Natural killer cell (primary cell): ENCODE results near the gene USP11. TPM values are rescaled to one million over a fixed set of nuclear protein-coding genes. Genes with fewer than 3 reads are reported as not detected.

Experiments
- ATAC-seq, 3 donors: fragments of 150-1000 bp in 2 of 3; fragments of 200-7000 bp in 1 of 3; cut with Tn5 transposase; 1 replicate in 1 of 3; 2 replicates in 2 of 3; pipeline ENCODE4 v1.10.0; 2021; ENCODE audit warnings: mild to moderate bottlenecking in 2 of 3, moderate library complexity in 2 of 3
- DNase-seq, 2 donors: peaks; one replicate each; pipeline versions ENCODE4 v3.0.0 to v3.0.0-alpha.2; 2013 to 2021; ENCODE audit warnings: mixed read lengths in 1 of 2
- H3K27ac ChIP-seq: one replicate; pipeline ENCODE4 v1.5.1; 2013; ENCODE audit warnings: mild to moderate bottlenecking, low read length
- H3K27me3 ChIP-seq: one replicate; pipeline ENCODE4 v1.6.1; 2013; ENCODE audit warnings: low read length; ENCODE audit not compliant: control insufficient read depth, insufficient read depth
- H3K36me3 ChIP-seq: one replicate; pipeline ENCODE4 v1.6.1; 2013; ENCODE audit warnings: low read length; ENCODE audit not compliant: control insufficient read depth, insufficient read depth
- H3K4me1 ChIP-seq: one replicate; pipeline ENCODE4 v1.6.1; 2013; ENCODE audit warnings: low read length; ENCODE audit not compliant: control insufficient read depth, insufficient read depth
- H3K4me3 ChIP-seq: one replicate; pipeline ENCODE4 v1.5.1; 2013; ENCODE audit warnings: low read length
- H3K9me3 ChIP-seq: one replicate; pipeline ENCODE4 v1.6.1; 2013; ENCODE audit warnings: low read length; ENCODE audit not compliant: control insufficient read depth, insufficient read depth
- H3K27ac Mint-ChIP-seq, 2 donors: one replicate each; pipeline ENCODE4 v1.8.0; 2022; ENCODE audit warnings: mild to moderate bottlenecking in 2 of 2, mixed read lengths in 2 of 2, moderate library complexity in 1 of 2
- H3K27me3 Mint-ChIP-seq, 2 donors: one replicate each; pipeline ENCODE4 v1.8.0; 2022; ENCODE audit warnings: low read depth in 2 of 2, mixed read lengths in 2 of 2
- H3K36me3 Mint-ChIP-seq: one replicate; pipeline ENCODE4 v1.8.0; 2022; ENCODE audit warnings: mixed read lengths
- H3K4me1 Mint-ChIP-seq, 2 donors: one replicate each; pipeline ENCODE4 v1.8.0; 2022; ENCODE audit warnings: mixed read lengths in 2 of 2
- H3K4me3 Mint-ChIP-seq: one replicate; pipeline ENCODE4 v1.8.0; 2022; ENCODE audit warnings: mild to moderate bottlenecking, moderate library complexity, mixed read lengths
- H3K9me3 Mint-ChIP-seq, 2 donors: one replicate each; pipeline ENCODE4 v1.8.0; 2022; ENCODE audit warnings: mixed read lengths in 2 of 2
- WGBS: methylation state at CpG from one replicate; pipeline ENCODE4 v1.1.7; 2013; ENCODE audit warnings: missing lambda C conversion rate; ENCODE audit not compliant: insufficient coverage; 5-methylcytosine and 5-hydroxymethylcytosine counted together
- intact Hi-C: fragments of 100-400 bp; cut with micrococcal nuclease; formaldehyde crosslinking; loops from one replicate; pipeline ENCODE4 v1.14.2; 2022
- total RNA-seq, 4 donors: library from RNA; stranded (reverse); fragments of 120-200 nt in 1 of 4; gene quantifications; one replicate each; pipeline versions ENCODE4 v1.2.3 to v1.2.4, GENCODE V29; 2013 to 2022
- TF ChIP-seq, protein P1 (sequence below): fragments of 200-600 bp; IDR thresholded peaks from one replicate; pipeline ENCODE4 v1.8.0; 2022; ENCODE audit warnings: antibody characterized with exemption

Gene USP11
- total RNA-seq, 3 donors from 2014 or later (not counting 1 experiment from before 2014, with no cell fraction given): 107 to 131 (median 108) TPM

DNA sequence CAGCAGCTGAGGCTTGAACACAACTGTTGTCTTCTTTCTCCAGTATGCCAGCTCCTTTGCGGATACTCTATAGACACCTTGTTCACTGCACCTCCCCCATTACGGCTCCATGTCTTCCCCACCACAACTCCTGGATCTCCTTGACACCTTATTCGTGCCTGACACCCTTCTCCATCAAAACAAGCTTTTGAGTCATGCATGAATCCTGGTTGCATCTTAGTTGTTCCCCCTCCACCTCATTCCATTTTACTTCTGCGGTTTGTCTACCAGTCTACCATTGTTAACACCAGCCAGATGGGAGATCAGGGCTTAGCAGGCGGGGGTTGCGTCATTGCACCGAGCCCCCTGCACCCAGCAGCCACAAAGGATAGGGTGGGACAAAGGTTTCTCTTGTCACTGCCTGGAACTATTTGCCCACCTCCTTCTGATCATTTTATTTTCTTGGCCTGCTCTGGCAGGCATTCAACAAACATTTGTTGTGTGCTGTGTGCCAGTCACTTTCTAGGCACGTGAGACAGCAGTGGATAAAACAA lies 16.4 kb upstream of the USP11 start:
- Histone ChIP-seq H3K9me3 (no peaks in the 10 kb centered on the region), H3K4me1 (peaks cover 25% of the 10 kb centered on the region), H3K27me3 (no peaks in the 10 kb centered on the region), H3K36me3 (peaks cover 36% of the 10 kb centered on the region), H3K27ac (no peak overlapping the region), H3K4me3 (no peak overlapping the region)
- Mint-ChIP-seq H3K36me3 (no peaks in the 10 kb centered on the region), H3K9me3 (no peaks in the 10 kb centered on the region), H3K27me3 (no peaks in the 10 kb centered on the region), H3K4me3 (peak overlapping the region; percentile 94), H3K4me1 (peaks cover 32 to 42% of the 10 kb centered on the region in 2 donors), H3K27ac (peak overlapping the region; percentile 95 to 98)
- intact Hi-C loops: loop anchor here (5.0 to 10.0 kb wide), 2 partner anchors 146 to 438 kb away; partner anchors contain the start of genes ELK1 and UXT
- 96% methylated on average over 8 of the region's 8 CpGs for WGBS
- TF ChIP-seq, protein P1, sequence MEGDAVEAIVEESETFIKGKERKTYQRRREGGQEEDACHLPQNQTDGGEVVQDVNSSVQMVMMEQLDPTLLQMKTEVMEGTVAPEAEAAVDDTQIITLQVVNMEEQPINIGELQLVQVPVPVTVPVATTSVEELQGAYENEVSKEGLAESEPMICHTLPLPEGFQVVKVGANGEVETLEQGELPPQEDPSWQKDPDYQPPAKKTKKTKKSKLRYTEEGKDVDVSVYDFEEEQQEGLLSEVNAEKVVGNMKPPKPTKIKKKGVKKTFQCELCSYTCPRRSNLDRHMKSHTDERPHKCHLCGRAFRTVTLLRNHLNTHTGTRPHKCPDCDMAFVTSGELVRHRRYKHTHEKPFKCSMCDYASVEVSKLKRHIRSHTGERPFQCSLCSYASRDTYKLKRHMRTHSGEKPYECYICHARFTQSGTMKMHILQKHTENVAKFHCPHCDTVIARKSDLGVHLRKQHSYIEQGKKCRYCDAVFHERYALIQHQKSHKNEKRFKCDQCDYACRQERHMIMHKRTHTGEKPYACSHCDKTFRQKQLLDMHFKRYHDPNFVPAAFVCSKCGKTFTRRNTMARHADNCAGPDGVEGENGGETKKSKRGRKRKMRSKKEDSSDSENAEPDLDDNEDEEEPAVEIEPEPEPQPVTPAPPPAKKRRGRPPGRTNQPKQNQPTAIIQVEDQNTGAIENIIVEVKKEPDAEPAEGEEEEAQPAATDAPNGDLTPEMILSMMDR: no peak
- DNase-seq (no peak), ATAC-seq (no peak)

DNA sequence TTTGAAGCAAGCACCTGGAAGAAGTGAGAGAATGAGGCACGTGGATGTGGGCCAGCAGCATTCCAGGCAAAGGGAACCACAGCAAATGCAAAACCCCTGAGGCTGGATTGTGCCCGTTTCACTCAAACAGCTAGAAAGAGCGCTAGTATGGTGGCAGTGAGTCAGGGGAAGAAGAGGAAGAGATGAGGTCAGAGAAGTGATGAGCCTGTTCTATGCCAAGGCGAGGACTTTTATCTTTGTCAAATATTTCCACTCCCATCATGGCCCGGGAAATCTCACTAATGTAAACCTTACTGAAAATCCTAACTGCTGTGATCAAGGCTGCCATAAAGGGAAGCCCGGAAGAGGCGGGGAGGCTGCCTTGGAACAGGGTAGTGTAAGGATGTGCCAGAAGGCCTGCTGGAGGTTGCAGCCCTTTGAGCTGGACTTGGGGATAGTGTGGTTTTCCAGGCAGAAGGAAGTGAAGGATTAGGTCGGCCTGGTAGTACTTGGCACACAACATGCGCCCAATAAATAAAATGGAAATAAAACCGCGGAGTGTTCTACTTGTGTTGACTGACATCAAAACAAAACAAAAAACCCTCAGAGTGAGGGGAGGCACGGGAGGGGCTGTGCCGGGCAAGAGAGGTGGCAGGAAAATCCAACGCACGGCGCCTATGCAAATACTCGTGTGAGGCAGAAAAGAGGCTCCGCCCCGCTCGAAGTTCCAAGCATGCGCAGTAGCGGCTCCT lies 15.5 kb upstream of the USP11 start:
- DNase-seq (peak in 1 of 2 donors; percentile 57), ATAC-seq (no peak)
- peaks cover 36 to 46% of the 10 kb centered on the region in 2 donors for H3K4me1 Mint-ChIP-seq
- intact Hi-C loops: loop anchor here (1.0 to 10.0 kb wide), 4 partner anchors 16 to 438 kb away; partner anchors contain the start of genes ELK1, UBA1, USP11 and UXT
- Histone ChIP-seq H3K27ac (peak overlapping the region; percentile 84), H3K36me3 (peaks cover 28% of the 10 kb centered on the region), H3K4me1 (peaks cover 25% of the 10 kb centered on the region), H3K9me3 (no peaks in the 10 kb centered on the region), H3K4me3 (peak overlapping the region; percentile 21), H3K27me3 (no peaks in the 10 kb centered on the region)
- H3K27ac Mint-ChIP-seq: peak overlapping the region; percentile 95 to 98
- H3K36me3 Mint-ChIP-seq: no peaks in the 10 kb centered on the region
- no peaks in the 10 kb centered on the region for H3K9me3 Mint-ChIP-seq
- no peaks in the 10 kb centered on the region for H3K27me3 Mint-ChIP-seq
- WGBS: 22% methylated on average over 16 of the region's 22 CpGs
- TF ChIP-seq, protein P1: no peak
- peak overlapping the region; percentile 94 for H3K4me3 Mint-ChIP-seq

DNA sequence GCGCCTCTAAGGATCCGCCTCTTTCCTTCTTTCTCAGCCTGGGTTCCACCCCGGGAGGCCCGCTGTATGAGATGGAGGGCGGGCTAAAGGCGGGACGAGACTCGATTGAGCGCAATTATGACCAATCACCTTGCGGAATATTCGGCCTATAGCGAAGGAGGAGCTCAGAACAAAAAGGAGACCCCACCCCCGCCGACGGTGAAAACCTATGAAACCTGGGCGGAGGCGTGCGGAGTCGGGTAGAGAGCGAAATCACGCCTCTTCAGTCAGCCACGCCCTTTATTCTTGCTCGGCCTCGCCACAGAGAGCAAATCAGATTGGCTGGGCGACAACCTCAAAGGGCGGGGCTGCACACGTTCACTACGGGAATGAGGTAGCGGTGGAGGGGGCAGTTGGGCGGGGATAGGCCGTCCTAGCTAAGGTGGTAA lies 14.9 kb upstream of the USP11 start:
- Mint-ChIP-seq H3K36me3 (no peaks in the 10 kb centered on the region), H3K4me3 (peak overlapping the region; percentile 94), H3K4me1 (peaks cover 36 to 50% of the 10 kb centered on the region in 2 donors), H3K27ac (peak overlapping the region; percentile 95 to 98), H3K9me3 (no peaks in the 10 kb centered on the region), H3K27me3 (no peaks in the 10 kb centered on the region)
- H3K27ac ChIP-seq: peak overlapping the region; percentile 100
- DNase-seq (peak; percentile 85 to 96), ATAC-seq (peak; percentile 77 to 91 (median 77))
- peaks cover 22% of the 10 kb centered on the region for H3K36me3 ChIP-seq
- H3K27me3 ChIP-seq: no peaks in the 10 kb centered on the region
- TF ChIP-seq, protein P1: no peak
- WGBS: under 1% methylated on average over 26 of the region's 31 CpGs
- intact Hi-C loops: loop anchor here (1.0 to 10.0 kb wide), 4 partner anchors 15 to 437 kb away; partner anchors contain the start of genes ELK1, UBA1, USP11 and UXT
- no peaks in the 10 kb centered on the region for H3K9me3 ChIP-seq
- peaks cover 25% of the 10 kb centered on the region for H3K4me1 ChIP-seq
- peak overlapping the region; percentile 76 for H3K4me3 ChIP-seq
